Bronchial epithelial cell (primary cell): ENCODE results near the gene SLC12A9. TPM values are rescaled to one million over a fixed set of nuclear protein-coding genes. Genes with fewer than 3 reads are reported as not detected.

Source experiments
- DNase-seq: peaks from one replicate; pipeline ENCODE4 v3.0.0-alpha.2; 2010; ENCODE audit warnings: low read depth
- FAIRE-seq: peaks from 2 replicates; lab custom pipeline; 2011; peaks lifted over from hg19 to GRCh38; lab: Jason Lieb, UNC
- H3K27me3 ChIP-seq: 2 replicates; pipeline ENCODE4 v1.5.1; 2011; ENCODE audit warnings: low read length; ENCODE audit not compliant: control insufficient read depth, insufficient read depth
- H3K36me3 ChIP-seq: 2 replicates; pipeline ENCODE4 v1.5.1; 2011; ENCODE audit warnings: low read length; ENCODE audit not compliant: control insufficient read depth, insufficient read depth
- H3K4me3 ChIP-seq: 2 replicates; pipeline ENCODE4 v1.5.1; 2011; ENCODE audit warnings: mild to moderate bottlenecking, low read depth, low read length, control low read depth
- CTCF ChIP-seq: IDR thresholded peaks from 2 replicates; pipeline ENCODE4 v1.5.1; 2011; ENCODE audit warnings: mild to moderate bottlenecking, moderate library complexity, low read length, control low read depth, inconsistent platforms; ENCODE audit not compliant: insufficient read depth, severe bottlenecking
- total RNA-seq: library from RNA; depleted of rRNA; stranded (reverse); fragments of >200 nt; gene quantifications from 2 replicates; pipeline ENCODE4 v1.2.1, GENCODE V29; 2014

SLC12A9 gene
- total RNA-seq, 1 donor from 2014 or later, result 7.6 TPM

- Histone ChIP-seq H3K4me3 (peak overlapping the region; percentile 24), H3K27me3 (no peaks in the 10 kb centered on the region), H3K36me3 (no peaks in the 10 kb centered on the region)
- TF ChIP-seq CTCF, result no peak
- FAIRE-seq, result no peak
- no peak for DNase-seq
Observed at GRCh38 chr7:100836812-100837098, 15.8 kb upstream of the SLC12A9 start.

GRCh38 chr7:100837099-100837836 lies 15.2 kb upstream of the SLC12A9 start:
- Histone ChIP-seq H3K4me3 (peak overlapping the region; percentile 24), H3K36me3 (no peaks in the 10 kb centered on the region), H3K27me3 (no peaks in the 10 kb centered on the region)
- FAIRE-seq (no peak), DNase-seq (peak; percentile 72)
- no peak for TF ChIP-seq CTCF

GRCh38 chr7:100839361-100839760 lies 13.2 kb upstream of the SLC12A9 start:
- no peak for TF ChIP-seq CTCF
- Histone ChIP-seq H3K36me3 (no peaks in the 10 kb centered on the region), H3K4me3 (no peak overlapping the region), H3K27me3 (no peaks in the 10 kb centered on the region)
- DNase-seq, result no peak
- FAIRE-seq, result no peak

GRCh38 chr7:100840470-100841100 lies 11.9 kb upstream of the SLC12A9 start:
- H3K36me3 ChIP-seq, result no peaks in the 10 kb centered on the region
- no peak for FAIRE-seq
- DNase-seq, result no peak

GRCh38 chr7:100847360-100847759 lies 5.2 kb upstream of the SLC12A9 start:
- H3K27me3 ChIP-seq, result no peaks in the 10 kb centered on the region
- no peak for TF ChIP-seq CTCF
- FAIRE-seq (peak; percentile 58), DNase-seq (peak; percentile 60)
- no peak overlapping the region for H3K4me3 ChIP-seq
- no peaks in the 10 kb centered on the region for H3K36me3 ChIP-seq

More at GRCh38 chr7:100840470-100841100, 11.9 kb upstream of the SLC12A9 start:
- no peak overlapping the region for H3K4me3 ChIP-seq
- no peaks in the 10 kb centered on the region for H3K27me3 ChIP-seq
- TF ChIP-seq CTCF, result no peak
